Smooth muscle cell (in vitro differentiated cells): ENCODE measurements around the gene AKAP8L. TPM values are rescaled to one million over a fixed set of nuclear protein-coding genes. Genes with fewer than 3 reads are reported as not detected.

Experiments used
- DNase-seq: peaks from one replicate; lab custom pipeline; 2025; ENCODE audit not compliant: unreplicated experiment; lab: John Stamatoyannopoulos, UW
- H2AFZ ChIP-seq: fragments of 200-600 bp; sonication (generic); 2 replicates; pipeline ENCODE4 v1.6.0; 2016; ENCODE audit warnings: antibody characterized with exemption, low read depth, mild to moderate bottlenecking
- H3F3A ChIP-seq: fragments of 200-600 bp; sonication (generic); 2 replicates; pipeline ENCODE4 v1.6.0; 2017; ENCODE audit warnings: antibody characterized with exemption, low read depth
- H3K27ac ChIP-seq: fragments of 200-600 bp; sonication (generic); 2 replicates; pipeline ENCODE4 v1.5.1; 2016; ENCODE audit warnings: low read depth, mild to moderate bottlenecking
- H3K27me3 ChIP-seq: fragments of 200-600 bp; sonication (generic); 2 replicates; pipeline ENCODE4 v1.6.1; 2016; ENCODE audit warnings: low read depth, mild to moderate bottlenecking
- H3K36me3 ChIP-seq: fragments of 200-600 bp; sonication (generic); 2 replicates; pipeline ENCODE4 v1.5.1; 2016; ENCODE audit warnings: low read depth
- H3K4me1 ChIP-seq: fragments of 200-600 bp; sonication (generic); 2 replicates; pipeline ENCODE4 v1.5.1; 2016; ENCODE audit warnings: low read depth
- H3K4me2 ChIP-seq: fragments of 200-600 bp; sonication (generic); 2 replicates; pipeline ENCODE4 v1.6.0; 2016; ENCODE audit warnings: mild to moderate bottlenecking
- H3K4me3 ChIP-seq: fragments of 200-600 bp; sonication (generic); 2 replicates; pipeline ENCODE4 v1.5.1; 2016; ENCODE audit warnings: mild to moderate bottlenecking
- H3K79me2 ChIP-seq: fragments of 200-600 bp; sonication (generic); 2 replicates; pipeline ENCODE4 v1.6.0; 2016; ENCODE audit warnings: low read depth, mild to moderate bottlenecking
- H3K9ac ChIP-seq: fragments of 200-600 bp; sonication (generic); 2 replicates; pipeline ENCODE4 v1.6.0; 2016; ENCODE audit warnings: low read depth
- H3K9me3 ChIP-seq: fragments of 200-600 bp; sonication (generic); replicated peaks from 2 replicates; pipeline ENCODE4 v1.5.1; 2016; ENCODE audit warnings: low read depth
- H4K20me1 ChIP-seq: fragments of 200-600 bp; sonication (generic); 2 replicates; pipeline ENCODE4 v1.6.0; 2016; ENCODE audit warnings: low read depth
- CTCF ChIP-seq: fragments of 200-600 bp; sonication (generic); IDR thresholded peaks from 2 replicates; pipeline ENCODE4 v1.5.1; 2017; ENCODE audit warnings: borderline replicate concordance, mild to moderate bottlenecking, antibody characterized with exemption; ENCODE audit not compliant: insufficient read depth, poor library complexity, severe bottlenecking
- WGBS: methylation state at CpG from one replicate; pipeline ENCODE4 v1.1.7; 2016; ENCODE audit warnings: low lambda C conversion rate; 5-methylcytosine and 5-hydroxymethylcytosine counted together
- polyA plus RNA-seq: library from polyadenylated mRNA; unstranded; fragments of >200 nt; fragmentation: Nextera tagmentation; extraction: Ambion mirVana; gene quantifications from 2 replicates; pipeline ENCODE4 v1.2.1, GENCODE V29; 2016
- total RNA-seq: library from RNA; depleted of rRNA; stranded (reverse); fragments of >200 nt; gene quantifications from 2 replicates; pipeline ENCODE4 v1.2.3, GENCODE V29; 2014

The AKAP8L gene
- total and polyA plus RNA-seq, 2 experiments from 2014 or later, result 61.9 to 105 TPM

DNA sequence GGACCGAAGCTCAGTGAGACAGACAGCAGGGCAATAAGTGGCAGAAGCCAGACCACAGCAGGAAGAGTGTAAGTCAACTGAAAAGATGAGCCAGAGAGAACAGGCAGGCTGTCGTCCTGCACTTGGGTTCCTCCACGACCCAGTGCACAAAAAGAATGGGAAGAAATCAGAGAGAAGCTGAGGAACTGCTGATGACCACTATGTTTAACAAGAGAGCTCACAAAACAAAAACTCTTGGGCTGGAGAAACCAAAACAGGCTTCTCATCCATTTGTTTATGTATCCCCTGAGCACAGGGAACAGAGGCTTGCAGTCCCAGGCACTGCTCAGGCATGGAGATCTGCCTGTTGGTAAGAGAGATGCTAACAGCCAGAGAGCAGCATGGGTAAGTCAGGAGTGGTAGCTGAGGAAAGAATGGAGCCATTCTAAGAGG lies 14.0 kb downstream of the AKAP8L start:
- Histone ChIP-seq H3K4me3 (no peak overlapping the region), H3K36me3 (no peaks in the 10 kb centered on the region), H3K9ac (no peak overlapping the region), H3F3A (no peaks in the 10 kb centered on the region), H3K4me1 (no peaks in the 10 kb centered on the region), H3K4me2 (no peak overlapping the region), H3K27me3 (no peaks in the 10 kb centered on the region), H3K9me3 (no peaks in the 10 kb centered on the region), H4K20me1 (peaks cover 100% of the 10 kb centered on the region), H3K79me2 (peaks cover 87% of the 10 kb centered on the region), H3K27ac (no peak overlapping the region), H2AFZ (no peak overlapping the region)
- TF ChIP-seq CTCF, result no peak
- WGBS, result 65% methylated on average over 3 of the region's 3 CpGs
- DNase-seq, result no peak

DNA sequence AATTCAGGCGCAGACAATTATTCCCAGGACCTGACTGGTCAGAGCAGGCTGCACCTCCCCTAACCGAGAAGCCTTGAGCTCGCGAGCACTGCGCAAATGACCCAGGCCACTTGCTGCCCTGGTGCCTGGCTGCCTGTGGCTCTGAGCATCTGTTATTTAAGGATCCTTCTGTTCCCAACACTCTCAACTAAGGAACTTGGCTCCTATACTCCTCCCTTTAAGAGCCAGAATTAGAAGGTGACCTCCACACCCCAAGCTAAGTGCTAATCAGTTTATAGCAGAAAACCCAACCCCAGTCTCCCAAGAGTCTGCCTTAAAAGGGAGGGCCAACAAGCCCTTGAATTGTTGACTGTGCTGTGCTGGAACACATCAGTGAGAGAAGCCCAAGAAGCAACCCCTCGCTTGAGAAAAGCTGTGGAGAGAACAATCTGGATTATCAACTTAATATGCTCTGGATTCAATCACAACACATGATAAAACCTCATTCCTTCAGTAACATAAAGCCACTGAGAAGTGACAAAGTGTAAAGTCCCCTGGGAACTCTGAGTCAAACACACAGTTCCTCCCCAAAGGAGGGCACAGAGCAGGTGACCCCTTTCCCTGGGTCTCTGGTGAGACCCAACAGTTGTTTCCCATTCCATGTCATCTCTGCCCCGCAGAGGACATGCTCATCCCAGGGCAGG lies 14.6 kb downstream of the AKAP8L start:
- TF ChIP-seq CTCF, result no peak
- Histone ChIP-seq H3K4me1 (no peaks in the 10 kb centered on the region), H3K36me3 (no peaks in the 10 kb centered on the region), H3K27ac (no peak overlapping the region), H3F3A (no peaks in the 10 kb centered on the region), H3K27me3 (no peaks in the 10 kb centered on the region), H3K9ac (no peak overlapping the region), H4K20me1 (peaks cover 100% of the 10 kb centered on the region), H3K79me2 (peaks cover 81% of the 10 kb centered on the region), H3K4me3 (no peak overlapping the region), H3K4me2 (no peak overlapping the region), H3K9me3 (no peaks in the 10 kb centered on the region), H2AFZ (no peak overlapping the region)
- no peak for DNase-seq
- WGBS, result 86% methylated on average over 7 of the region's 7 CpGs

DNA sequence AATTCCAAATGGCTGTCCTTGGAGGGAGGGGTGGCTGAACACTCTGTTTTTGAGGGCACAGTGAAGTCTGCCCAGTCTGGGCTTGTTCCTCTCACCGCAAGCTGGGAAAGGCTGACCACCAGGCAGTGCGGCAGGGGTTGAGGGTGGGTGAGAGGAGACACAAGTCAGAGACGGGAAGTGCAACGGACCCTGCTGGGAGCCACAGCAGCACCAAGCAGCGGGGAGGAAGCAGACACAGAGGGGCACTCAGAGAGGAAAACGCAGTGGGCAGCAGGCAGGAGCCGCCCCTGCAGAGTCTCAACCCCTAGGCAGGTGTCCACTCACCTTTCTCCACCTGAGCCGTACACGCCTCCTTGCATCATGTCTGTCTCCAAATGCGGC lies 15.6 kb downstream of the AKAP8L start:
- Histone ChIP-seq H3K9ac (no peak overlapping the region), H3K4me2 (no peak overlapping the region), H2AFZ (no peak overlapping the region), H3K79me2 (peaks cover 70% of the 10 kb centered on the region), H3K36me3 (no peaks in the 10 kb centered on the region), H3K27me3 (no peaks in the 10 kb centered on the region), H3K27ac (no peak overlapping the region), H4K20me1 (peaks cover 100% of the 10 kb centered on the region), H3K9me3 (no peaks in the 10 kb centered on the region), H3K4me1 (no peaks in the 10 kb centered on the region), H3F3A (no peaks in the 10 kb centered on the region), H3K4me3 (no peak overlapping the region)
- 98% methylated on average over 10 of the region's 10 CpGs for WGBS
- DNase-seq, result no peak
- no peak for TF ChIP-seq CTCF
